Prostate gland (tissue), 2 donors: ENCODE data around the gene LCN9. TPM values are rescaled to one million over a fixed set of nuclear protein-coding genes. Genes with fewer than 3 reads are reported as not detected.

ENCODE experiments used
- DNase-seq: peaks from one replicate; pipeline ENCODE4 v3.0.0-alpha.2; 2019; ENCODE audit warnings: low spot score
- H3K27ac ChIP-seq, 2 donors: fragments of 200-600 bp; sonication (generic); 2 replicates each; pipeline ENCODE4 v1.5.1; 2017 to 2019
- H3K27me3 ChIP-seq: fragments of 200-600 bp; sonication (generic); replicated peaks from 2 replicates; pipeline ENCODE4 v1.5.1; 2019; ENCODE audit not compliant: insufficient read depth
- H3K36me3 ChIP-seq, 2 donors: fragments of 200-600 bp; sonication (generic); 1 replicate in 1 of 2; 2 replicates in 1 of 2; pipeline versions ENCODE4 v1.5.1 to v1.8.1; 2017 to 2019
- H3K4me1 ChIP-seq: fragments of 200-600 bp; sonication (generic); replicated peaks from 2 replicates; pipeline ENCODE4 v1.5.1; 2019
- H3K4me3 ChIP-seq, 2 donors: fragments of 200-600 bp; sonication (generic); 2 replicates each; pipeline ENCODE4 v1.5.1; 2017 to 2019
- H3K9me3 ChIP-seq: fragments of 200-600 bp; sonication (generic); 2 replicates; pipeline ENCODE4 v1.5.1; 2017
- CTCF ChIP-seq, 4 experiments: fragments of 200-600 bp in 2 of 4; fragments of 450-650 bp in 2 of 4; sonication (generic) in 2 of 4; IDR thresholded peaks; 1 replicate in 3 of 4; 2 replicates in 1 of 4; pipeline ENCODE4 v1.5.1; 2016 to 2019; ENCODE audit warnings: antibody characterized with exemption in 4 of 4, mild to moderate bottlenecking in 2 of 4, moderate library complexity in 2 of 4
- POLR2A ChIP-seq: fragments of 450-650 bp; IDR thresholded peaks from one replicate; pipeline ENCODE4 v1.6.1; 2016; ENCODE audit warnings: antibody characterized with exemption, mild to moderate bottlenecking
- POLR2AphosphoS5 ChIP-seq: sonication (generic); formaldehyde crosslinking; IDR thresholded peaks from one replicate; pipeline ENCODE4 v1.6.1; 2017; ENCODE audit warnings: antibody characterized with exemption
- WGBS: methylation state at CpG from one replicate; pipeline ENCODE4 v1.1.5; 2018; 5-methylcytosine and 5-hydroxymethylcytosine counted together
- intact Hi-C: fragments of 100-400 bp; cut with DNase I; formaldehyde crosslinking; loops from one replicate; pipeline ENCODE4 v1.14.2; 2022
- total RNA-seq, 2 donors: library from RNA; depleted of rRNA; stranded (reverse); fragments of >200 nt; gene quantifications; one replicate each; pipeline ENCODE4 v1.1.0, GENCODE V29; 2016

Gene LCN9
- total RNA-seq, 2 donors from 2014 or later: not detected

DNA sequence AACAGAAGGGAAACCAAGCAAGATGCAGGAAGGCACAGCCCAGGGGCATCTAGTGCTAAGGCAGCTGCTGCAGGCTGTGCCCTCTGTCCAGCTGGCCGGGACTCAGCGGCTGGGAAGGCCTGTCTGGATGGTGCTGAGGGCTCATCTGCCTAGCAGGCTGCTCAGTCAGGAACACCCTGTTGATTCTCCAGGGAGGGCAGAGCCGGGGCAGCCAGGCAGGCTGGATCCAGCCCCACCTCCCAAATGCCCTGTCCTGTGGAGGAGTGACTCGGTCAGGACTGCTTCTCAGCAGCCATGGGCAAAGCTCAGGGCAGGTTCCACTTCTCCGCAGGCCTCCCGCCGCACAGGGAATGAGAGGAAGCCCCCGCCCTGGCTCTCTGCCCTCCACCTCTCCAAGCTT is 7.8 kb upstream of the LCN9 start:
- whole genome bisulfite sequencing: 69% methylated on average over 8 of the region's 8 CpGs
- Histone ChIP-seq H3K36me3 (no peaks in the 10 kb centered on the region), H3K27me3 (peaks cover 6% of the 10 kb centered on the region), H3K4me1 (no peaks in the 10 kb centered on the region), H3K4me3 (no peak overlapping the region), H3K9me3 (no peaks in the 10 kb centered on the region), H3K27ac (no peak overlapping the region)
- no peak for DNase-seq
- TF ChIP-seq POLR2AphosphoS5 (no peak), CTCF (IDR thresholded peaks at IDR 0.05) (no peak), POLR2A (no peak)
- intact Hi-C loops: no loop called here

DNA sequence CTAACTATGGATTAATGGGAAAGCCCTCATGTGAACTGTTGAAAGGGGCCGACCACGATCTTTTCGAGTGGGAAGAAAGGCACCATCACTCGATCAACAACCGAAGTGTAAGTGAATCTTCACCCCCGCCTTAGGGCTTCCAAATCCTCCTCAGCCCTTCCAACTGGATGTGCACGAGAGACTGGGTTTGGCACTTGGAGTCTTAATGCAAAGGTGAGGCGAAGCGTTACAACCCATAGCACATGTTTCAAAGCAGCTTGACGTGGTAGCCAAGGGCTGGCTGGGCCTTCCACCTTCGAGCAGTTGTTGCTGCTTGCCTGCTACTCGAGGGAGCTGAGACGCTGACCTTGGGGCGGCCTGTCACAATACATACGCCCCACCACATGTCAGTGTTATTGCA is 5.7 kb upstream of the LCN9 start:
- no peak overlapping the region for H3K4me3 ChIP-seq
- H3K27me3 ChIP-seq: peaks cover 6% of the 10 kb centered on the region
- 84% methylated on average over 15 of the region's 15 CpGs for WGBS
- intact Hi-C loops: no loop called here
- H3K36me3 ChIP-seq: no peaks in the 10 kb centered on the region
- TF ChIP-seq POLR2A: no peak
- TF ChIP-seq POLR2AphosphoS5: no peak
- TF ChIP-seq CTCF (IDR thresholded peaks at IDR 0.05): no peak
- no peak overlapping the region for H3K27ac ChIP-seq
- no peaks in the 10 kb centered on the region for H3K9me3 ChIP-seq
- no peaks in the 10 kb centered on the region for H3K4me1 ChIP-seq
- no peak for DNase-seq

DNA sequence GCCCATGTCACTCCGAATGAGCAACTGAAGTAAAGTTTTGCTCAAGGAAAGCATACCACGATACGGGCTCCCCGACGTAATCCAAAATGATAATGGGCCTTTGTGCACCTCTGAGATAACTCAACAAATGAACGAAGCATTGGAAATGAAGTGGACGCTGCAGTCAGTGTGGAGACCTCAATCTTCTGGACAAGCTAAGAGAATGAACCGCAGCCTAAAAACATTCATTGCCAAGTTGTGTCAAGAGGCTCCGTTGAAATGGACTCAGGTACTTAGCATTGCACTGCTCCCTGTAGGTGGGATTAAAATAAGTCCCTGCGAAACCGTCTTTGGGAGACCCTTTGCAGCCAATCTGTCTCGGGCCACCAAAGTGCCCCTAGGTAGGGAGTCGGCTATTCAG is 3.9 kb upstream of the LCN9 start:
- H3K4me1 ChIP-seq: no peaks in the 10 kb centered on the region
- no peak for TF ChIP-seq POLR2AphosphoS5
- TF ChIP-seq CTCF (IDR thresholded peaks at IDR 0.05): no peak
- TF ChIP-seq POLR2A: no peak
- 85% methylated on average over 13 of the region's 13 CpGs for WGBS
- intact Hi-C loops: no loop called here
- H3K27me3 ChIP-seq: peaks cover 6% of the 10 kb centered on the region
- H3K27ac ChIP-seq: no peak overlapping the region
- H3K36me3 ChIP-seq: no peaks in the 10 kb centered on the region
- H3K9me3 ChIP-seq: no peaks in the 10 kb centered on the region
- no peak for DNase-seq
- H3K4me3 ChIP-seq: no peak overlapping the region

- no peak overlapping the region for H3K27ac ChIP-seq
- intact Hi-C loops: no loop called here
- no peaks in the 10 kb centered on the region for H3K9me3 ChIP-seq
- 91% methylated on average over 22 of the region's 22 CpGs for WGBS
- no peak for TF ChIP-seq POLR2AphosphoS5
- TF ChIP-seq POLR2A: no peak
- no peak for TF ChIP-seq CTCF (IDR thresholded peaks at IDR 0.05)
- no peak for DNase-seq
- H3K27me3 ChIP-seq: peaks cover 4% of the 10 kb centered on the region
- no peak overlapping the region for H3K4me3 ChIP-seq
- no peaks in the 10 kb centered on the region for H3K36me3 ChIP-seq
- H3K4me1 ChIP-seq: no peaks in the 10 kb centered on the region
Observed at GRCh38 chr9:135660407-135660806, 2.7 kb upstream of the LCN9 start.

DNA sequence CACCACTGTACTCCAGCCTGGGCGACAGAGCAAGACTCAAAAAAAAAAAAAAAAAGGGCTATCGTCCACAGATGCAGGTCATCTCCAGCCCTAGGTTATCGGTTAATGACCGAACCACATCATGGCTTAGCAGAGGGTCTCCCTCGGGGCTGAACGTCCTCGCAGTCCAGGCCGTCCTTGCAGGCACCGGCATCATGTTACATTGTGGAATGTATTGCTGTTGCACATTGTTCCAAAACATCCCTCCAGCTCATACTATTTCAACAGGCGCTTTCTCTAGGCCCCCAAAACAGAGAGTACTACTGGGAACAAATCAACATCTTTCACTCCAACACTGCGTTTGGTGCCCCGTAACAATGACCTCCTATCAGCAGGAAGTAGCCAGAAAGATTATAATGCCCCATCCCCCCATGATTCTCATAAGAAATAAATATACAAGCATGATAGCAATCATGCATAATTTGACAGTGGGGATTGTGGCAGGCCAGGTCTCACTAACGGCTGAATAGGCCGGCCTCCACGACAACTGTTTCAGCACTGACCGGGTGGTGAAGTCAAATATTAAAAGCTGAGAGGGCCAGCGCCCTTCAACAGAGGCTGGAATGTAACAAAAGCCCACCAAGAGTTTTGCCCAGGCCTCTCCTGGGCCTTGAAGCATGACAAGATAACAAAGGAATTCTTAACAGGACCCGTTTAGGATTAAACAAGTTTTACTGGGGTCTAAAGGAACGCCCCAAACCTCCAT is 1.1 kb upstream of the LCN9 start:
- Histone ChIP-seq H3K9me3 (no peaks in the 10 kb centered on the region), H3K36me3 (no peaks in the 10 kb centered on the region), H3K4me3 (no peak overlapping the region), H3K4me1 (no peaks in the 10 kb centered on the region), H3K27ac (no peak overlapping the region), H3K27me3 (no peaks in the 10 kb centered on the region)
- no peak for DNase-seq
- TF ChIP-seq POLR2A: no peak
- TF ChIP-seq CTCF (IDR thresholded peaks at IDR 0.05): no peak
- WGBS: 48% methylated on average over 19 of the region's 19 CpGs
- intact Hi-C loops: no loop called here
